BLaER1 (cell line): ENCODE results near the gene AUTS2.
A peak's percentile ranks its signal among the peaks of the same experiment; 100 is the strongest.

ENCODE experiments used
- H3K27ac ChIP-seq: shearing (Covaris generic); formaldehyde crosslinking; 2 replicates; pipeline ENCODE4 v1.8.1; 2022
- H3K27me3 ChIP-seq: shearing (Covaris generic); formaldehyde crosslinking; 2 replicates; pipeline ENCODE4 v1.8.1; 2022
- H3K36me3 ChIP-seq: shearing (Covaris generic); formaldehyde crosslinking; 2 replicates; pipeline ENCODE4 v1.8.1; 2022
- H3K4me1 ChIP-seq: shearing (Covaris generic); formaldehyde crosslinking; 2 replicates; pipeline ENCODE4 v1.8.1; 2022
- H3K4me2 ChIP-seq: shearing (Covaris generic); formaldehyde crosslinking; 2 replicates; pipeline ENCODE4 v1.8.1; 2022
- H3K4me3 ChIP-seq: shearing (Covaris generic); formaldehyde crosslinking; 2 replicates; pipeline ENCODE4 v1.8.1; 2022
- H3K9ac ChIP-seq: shearing (Covaris generic); formaldehyde crosslinking; 2 replicates; pipeline ENCODE4 v1.8.1; 2022
- H3K9me3 ChIP-seq: shearing (Covaris generic); formaldehyde crosslinking; 2 replicates; pipeline ENCODE4 v1.8.1; 2022
- H4K20me1 ChIP-seq: shearing (Covaris generic); formaldehyde crosslinking; 2 replicates; pipeline ENCODE4 v1.8.1; 2022
- Cebpa-rat ChIP-seq: shearing (Covaris generic); IDR thresholded peaks from 2 replicates; pipeline ENCODE4 v1.8.1; 2022

The AUTS2 gene

DNA sequence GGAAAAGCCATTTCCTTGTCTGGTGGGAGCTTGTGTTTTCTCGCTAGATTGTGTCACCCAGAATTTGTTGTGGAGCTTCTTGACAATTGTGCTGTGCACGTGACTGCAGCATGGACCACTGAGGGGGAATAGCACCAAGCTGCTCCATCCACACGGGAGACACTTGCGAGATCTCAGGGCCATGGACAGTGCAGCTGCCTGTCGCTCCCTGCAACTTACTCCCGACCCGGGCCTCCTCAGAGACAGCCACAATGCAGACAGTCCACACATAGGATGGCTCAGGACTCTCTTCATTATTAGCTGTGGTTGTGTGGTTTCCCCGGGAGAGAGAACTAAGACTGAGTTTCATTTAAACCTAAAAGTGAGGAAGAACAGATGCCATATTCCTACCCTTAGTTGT is 860.5 kb downstream of the AUTS2 start:
- H3K4me2 ChIP-seq = peak overlapping the region; percentile 85
- peaks cover 12% of the 10 kb centered on the region; the same call in 1 of the 2 replicates for H3K36me3 ChIP-seq
- H3K4me1 ChIP-seq = peaks cover 65% of the 10 kb centered on the region
- H3K9ac ChIP-seq = no peak overlapping the region; the same call in 1 of the 2 replicates
- no peaks in the 10 kb centered on the region for H4K20me1 ChIP-seq
- H3K27me3 ChIP-seq = no peaks in the 10 kb centered on the region
- H3K9me3 ChIP-seq = 0 out of 2 replicates have a peak, but pooled peaks cover under 1% of the 10 kb centered on the region
- no peak overlapping the region for H3K4me3 ChIP-seq
- H3K27ac ChIP-seq = peak overlapping the region; percentile 85; the same call in 1 of the 2 replicates
- no peak for TF ChIP-seq Cebpa-rat

DNA sequence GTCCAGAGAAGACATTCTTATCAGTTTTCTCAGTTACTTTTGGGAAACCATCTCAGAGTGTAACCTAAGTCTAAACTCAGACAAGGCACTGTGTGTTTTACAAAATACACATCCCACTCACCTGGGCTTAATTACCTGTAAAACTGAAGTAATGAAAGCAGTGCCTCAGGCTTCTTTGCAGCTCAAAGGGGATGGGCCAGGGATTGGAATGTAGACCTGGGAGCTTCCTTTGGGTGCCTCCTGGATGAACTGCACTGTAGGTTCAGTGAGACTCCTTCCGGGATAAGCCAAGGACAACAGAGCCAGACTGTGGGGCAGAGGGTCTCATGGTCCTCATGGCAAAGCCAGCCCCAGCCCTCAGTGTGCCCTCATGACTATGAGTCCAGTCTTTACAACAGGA is 861.3 kb downstream of the AUTS2 start:
- Histone ChIP-seq H3K36me3 (0 out of 2 replicates have a peak, but pooled peaks cover 12% of the 10 kb centered on the region), H3K4me2 (peak overlapping the region; percentile 85), H3K27me3 (no peaks in the 10 kb centered on the region), H3K9ac (no peak overlapping the region), H3K4me1 (peaks cover 65% of the 10 kb centered on the region), H4K20me1 (no peaks in the 10 kb centered on the region), H3K9me3 (no peaks in the 10 kb centered on the region), H3K4me3 (no peak overlapping the region), H3K27ac (no peak overlapping the region; the same call in 1 of the 2 replicates)
- TF ChIP-seq Cebpa-rat = no peak

DNA sequence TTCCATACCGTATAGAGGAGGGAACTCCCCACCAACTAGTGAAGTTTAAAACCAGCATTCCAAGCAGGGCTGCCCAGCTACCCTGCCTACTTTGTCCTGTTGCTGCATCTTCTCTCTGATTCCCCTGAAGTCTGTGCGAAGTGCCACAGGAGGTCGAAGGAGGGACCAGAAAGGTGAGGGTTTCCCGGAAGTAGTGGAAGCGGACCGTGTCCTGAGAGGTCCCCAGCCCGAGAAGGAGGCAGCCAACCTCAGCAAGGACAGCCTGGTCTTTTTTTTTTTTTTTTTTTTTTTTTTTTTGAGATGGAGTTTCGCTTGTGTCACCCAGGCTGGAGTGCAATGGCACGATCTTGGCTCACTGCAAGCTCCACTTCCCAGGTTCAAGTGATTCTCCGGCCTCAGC is 861.8 kb downstream of the AUTS2 start:
- peak overlapping the region; percentile 85 for H3K4me2 ChIP-seq
- H3K27me3 ChIP-seq = no peaks in the 10 kb centered on the region

DNA sequence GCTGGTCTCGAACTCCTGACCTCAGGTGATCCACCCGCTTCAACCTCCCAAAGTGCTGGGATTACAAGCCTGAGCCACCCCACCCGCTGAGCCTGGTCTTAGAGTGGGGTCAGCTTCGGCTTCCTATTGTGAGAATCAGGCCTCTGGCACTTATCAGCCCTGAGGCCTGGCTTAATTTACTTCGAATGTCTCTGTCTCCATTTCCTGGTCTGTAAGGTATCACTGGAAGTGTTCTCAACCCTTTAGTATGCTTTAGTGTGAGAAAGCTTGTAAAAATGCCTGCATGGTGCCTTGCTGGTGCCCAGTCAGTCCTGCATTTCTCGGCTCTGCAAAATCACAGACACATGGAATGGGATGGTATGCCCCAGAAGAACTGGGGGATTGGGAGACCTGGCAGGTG is 862.3 kb downstream of the AUTS2 start:
- no peaks in the 10 kb centered on the region for H4K20me1 ChIP-seq

More for the DNA sequence above, 861.8 kb downstream of the AUTS2 start:
- H3K36me3 ChIP-seq = peaks cover 14% of the 10 kb centered on the region; the same call in 1 of the 2 replicates
- no peaks in the 10 kb centered on the region for H3K9me3 ChIP-seq
- H3K4me3 ChIP-seq = no peak overlapping the region
- no peak for TF ChIP-seq Cebpa-rat
- H4K20me1 ChIP-seq = no peaks in the 10 kb centered on the region
- no peak overlapping the region for H3K9ac ChIP-seq
- H3K27ac ChIP-seq = no peak overlapping the region; the same call in 1 of the 2 replicates
- peaks cover 65% of the 10 kb centered on the region for H3K4me1 ChIP-seq

DNA sequence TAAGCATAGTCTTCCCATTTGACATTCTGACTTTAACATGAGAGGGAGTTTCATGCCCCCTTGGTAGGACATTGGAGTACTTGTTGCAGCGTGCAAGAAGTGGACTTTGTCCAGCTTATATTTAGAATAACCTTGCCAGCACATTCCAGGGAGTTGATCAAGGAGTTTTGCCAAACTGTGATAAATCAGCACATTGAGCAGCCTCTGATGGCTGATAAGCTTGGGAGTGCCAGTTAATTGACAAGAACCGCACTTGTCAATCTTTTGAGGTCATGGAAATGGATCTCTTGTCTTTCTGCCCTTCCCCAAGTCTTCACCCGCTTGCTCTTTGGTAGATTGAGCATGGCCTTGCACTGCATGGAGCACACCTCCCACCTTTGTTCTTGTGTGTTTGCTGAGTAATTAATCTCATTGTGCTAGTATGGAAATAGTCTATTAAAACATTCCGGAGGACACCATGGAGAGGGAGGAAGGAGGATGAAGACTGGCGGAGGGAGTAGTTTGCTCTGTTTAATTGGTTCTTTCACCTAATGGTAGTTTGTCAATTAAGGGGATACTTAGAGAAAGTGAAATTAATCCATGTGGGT is 865.2 kb downstream of the AUTS2 start:
- no peaks in the 10 kb centered on the region for H4K20me1 ChIP-seq
- no peak overlapping the region for H3K4me2 ChIP-seq
- H3K4me1 ChIP-seq = peaks cover 46% of the 10 kb centered on the region
- H3K9ac ChIP-seq = no peak overlapping the region
- no peaks in the 10 kb centered on the region for H3K27me3 ChIP-seq
- H3K4me3 ChIP-seq = no peak overlapping the region
- H3K36me3 ChIP-seq = peaks cover 15% of the 10 kb centered on the region; the same call in 1 of the 2 replicates
- no peaks in the 10 kb centered on the region for H3K9me3 ChIP-seq
- H3K27ac ChIP-seq = no peak overlapping the region
- no peak for TF ChIP-seq Cebpa-rat

More for the DNA sequence above, 862.3 kb downstream of the AUTS2 start:
- no peak overlapping the region for H3K27ac ChIP-seq
- no peaks in the 10 kb centered on the region for H3K9me3 ChIP-seq
- H3K27me3 ChIP-seq = no peaks in the 10 kb centered on the region
- H3K36me3 ChIP-seq = peaks cover 15% of the 10 kb centered on the region; the same call in 1 of the 2 replicates
- no peak for TF ChIP-seq Cebpa-rat
- H3K4me3 ChIP-seq = no peak overlapping the region
- H3K4me1 ChIP-seq = peaks cover 65% of the 10 kb centered on the region
- peak overlapping the region; percentile 85 for H3K4me2 ChIP-seq
- H3K9ac ChIP-seq = no peak overlapping the region

DNA sequence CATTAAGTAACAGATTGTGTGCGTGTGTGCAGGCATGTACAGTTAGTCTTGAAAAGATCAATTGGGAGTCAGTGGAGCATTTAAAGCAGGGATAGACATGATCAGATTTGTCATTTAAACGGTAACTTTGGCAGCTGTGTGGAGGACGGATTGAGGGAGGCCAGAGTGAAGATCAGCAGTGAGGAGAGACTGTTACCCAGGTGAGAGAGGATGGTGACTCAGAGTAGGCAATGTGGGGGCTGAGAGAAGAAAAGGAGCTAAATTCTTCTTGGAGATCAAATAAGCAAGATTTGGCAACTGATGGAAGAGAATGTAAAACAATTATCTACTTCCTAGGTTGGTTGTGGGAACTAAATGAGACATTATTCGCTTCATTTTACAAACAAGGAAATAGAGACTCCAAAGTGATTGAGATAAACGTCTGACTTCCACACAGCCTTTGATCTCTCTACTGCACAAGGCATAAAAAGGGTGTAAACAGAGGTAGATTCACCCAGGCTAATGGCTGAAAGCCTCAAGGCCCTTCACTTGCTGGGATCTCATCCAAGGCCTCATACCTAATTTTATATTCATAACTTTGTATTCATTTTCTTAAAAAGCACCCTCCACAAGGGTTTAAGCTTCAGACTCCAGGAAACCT is 868.6 kb downstream of the AUTS2 start:
- H3K27ac ChIP-seq = no peak overlapping the region
- H3K9me3 ChIP-seq = no peaks in the 10 kb centered on the region
- TF ChIP-seq Cebpa-rat = no peak
- H4K20me1 ChIP-seq = no peaks in the 10 kb centered on the region
- H3K27me3 ChIP-seq = no peaks in the 10 kb centered on the region
- H3K4me1 ChIP-seq = peaks cover 35% of the 10 kb centered on the region
- no peak overlapping the region for H3K4me3 ChIP-seq
- H3K4me2 ChIP-seq = no peak overlapping the region
- no peak overlapping the region for H3K9ac ChIP-seq
- peaks cover 3% of the 10 kb centered on the region; the same call in 1 of the 2 replicates for H3K36me3 ChIP-seq

DNA sequence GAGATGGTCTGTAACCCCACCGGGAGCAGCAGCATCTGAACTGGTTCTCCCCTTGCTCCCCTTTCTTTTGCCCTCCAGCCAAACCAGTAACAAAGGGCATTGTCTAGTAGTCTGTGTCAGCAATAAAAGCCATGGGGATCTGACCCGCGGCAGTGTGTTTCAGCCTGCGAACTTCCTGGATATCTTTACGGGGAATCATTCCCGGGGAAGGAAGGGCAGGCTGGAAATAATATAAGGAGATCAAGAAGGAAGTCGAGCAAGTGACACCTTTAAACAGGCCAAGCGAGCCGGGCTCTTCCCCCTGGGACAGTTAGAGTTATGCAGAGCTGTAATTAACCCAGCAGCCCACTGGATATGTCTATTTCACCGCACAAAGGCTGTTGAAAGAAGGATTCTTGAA is 872.5 kb downstream of the AUTS2 start:
- Histone ChIP-seq H4K20me1 (no peaks in the 10 kb centered on the region), H3K4me1 (peaks cover 21% of the 10 kb centered on the region), H3K9me3 (no peaks in the 10 kb centered on the region), H3K36me3 (no peaks in the 10 kb centered on the region), H3K9ac (no peak overlapping the region), H3K4me2 (peak overlapping the region; percentile 59), H3K4me3 (no peak overlapping the region), H3K27me3 (no peaks in the 10 kb centered on the region), H3K27ac (no peak overlapping the region)
- no peak for TF ChIP-seq Cebpa-rat

DNA sequence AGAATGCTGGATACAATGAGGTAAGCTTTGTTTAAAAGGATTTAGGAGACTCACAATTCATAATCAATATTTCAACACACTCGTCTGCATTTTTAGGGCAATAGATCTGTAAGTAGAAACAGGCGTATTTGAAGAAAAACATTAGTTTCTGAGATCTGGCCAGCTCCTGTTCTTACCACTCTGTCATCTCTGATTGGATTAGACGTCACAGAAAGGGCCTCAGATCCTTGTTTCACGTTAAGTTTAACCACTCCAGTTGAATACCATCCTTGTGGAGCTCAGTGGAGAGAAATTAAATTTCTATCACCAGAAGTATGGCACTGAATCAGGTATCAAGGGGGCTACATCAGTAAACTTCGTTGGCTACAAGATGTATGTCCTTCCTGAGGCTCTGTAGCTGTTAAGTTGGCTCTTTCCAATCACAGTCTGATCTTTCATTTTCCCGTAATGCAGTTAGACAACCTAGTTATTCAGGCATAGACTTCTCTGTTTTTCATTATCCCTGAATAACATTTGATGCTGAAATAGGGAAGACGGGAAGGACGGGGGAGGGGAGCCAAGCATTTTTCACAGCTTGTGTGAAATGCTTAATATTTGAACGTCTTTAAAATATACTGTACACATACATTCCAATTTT is 874.4 kb downstream of the AUTS2 start:
- Histone ChIP-seq H3K9me3 (no peaks in the 10 kb centered on the region), H3K36me3 (no peaks in the 10 kb centered on the region; the same call in 1 of the 2 replicates), H3K9ac (no peak overlapping the region), H3K27me3 (no peaks in the 10 kb centered on the region), H3K27ac (no peak overlapping the region), H3K4me2 (no peak overlapping the region), H3K4me1 (peaks cover 13% of the 10 kb centered on the region), H4K20me1 (no peaks in the 10 kb centered on the region), H3K4me3 (no peak overlapping the region)
- TF ChIP-seq Cebpa-rat = no peak

DNA sequence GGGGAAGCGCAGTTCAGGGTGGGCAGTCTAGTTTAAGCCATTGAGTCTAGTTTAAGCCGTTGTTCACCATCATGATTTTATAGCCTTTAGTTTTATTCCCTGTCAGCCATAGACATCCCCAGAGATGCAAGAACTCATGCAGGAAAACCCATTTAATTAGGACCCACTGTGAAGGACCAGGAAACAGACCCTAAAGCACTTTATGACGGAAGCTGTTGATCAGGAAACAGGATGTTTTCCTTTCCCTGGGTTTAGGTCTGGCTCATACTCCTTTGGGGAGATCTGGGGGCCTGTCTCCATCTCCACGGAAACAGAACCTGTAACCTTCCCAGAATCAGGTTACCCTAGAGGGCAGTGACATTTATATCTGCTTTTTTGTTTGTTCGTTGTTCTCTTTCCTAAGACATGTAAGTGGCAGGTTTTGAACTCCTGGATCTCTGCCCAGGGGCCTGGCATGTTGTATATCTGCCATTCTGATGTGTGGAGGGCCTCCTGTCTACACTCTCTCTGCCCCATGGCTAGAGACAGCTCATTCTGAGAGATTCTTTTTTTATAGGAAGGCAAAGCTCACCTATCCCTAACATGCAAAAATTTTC is 876.5 kb downstream of the AUTS2 start:
- Histone ChIP-seq H3K36me3 (peaks cover 9% of the 10 kb centered on the region; the same call in 1 of the 2 replicates), H3K27me3 (no peaks in the 10 kb centered on the region), H3K9ac (no peak overlapping the region), H3K4me2 (no peak overlapping the region), H4K20me1 (no peaks in the 10 kb centered on the region), H3K4me1 (peaks cover 13% of the 10 kb centered on the region), H3K4me3 (no peak overlapping the region), H3K27ac (no peak overlapping the region), H3K9me3 (no peaks in the 10 kb centered on the region)
- no peak for TF ChIP-seq Cebpa-rat
